Embryonic facial prominence (tissue), 1 donor: ENCODE results near the gene EMC7.
"Not testable (repeated sequence)": the region's sequence is repeated elsewhere in the genome, so short reads cannot be mapped to it uniquely, and the experiment has no call there.

Experiments used
- DNase-seq: peaks from one replicate; pipeline ENCODE4 v3.0.0-alpha.2; 2016; ENCODE audit errors: extremely low spot score

EMC7 gene

GRCh38 chr15:34085746-34086145 is 15.9 kb downstream of the EMC7 start:
- DNase-seq = no peak

GRCh38 chr15:34084086-34084485 is 17.6 kb downstream of the EMC7 start:
- DNase-seq = no peak

- no peak for DNase-seq
These were observed 21.8 kb downstream of the EMC7 start for GRCh38 chr15:34079904-34080303.

GRCh38 chr15:34078900-34079299 is 22.8 kb downstream of the EMC7 start:
- DNase-seq = no peak

- no peak for DNase-seq
These were observed 24.9 kb downstream of the EMC7 start for GRCh38 chr15:34076785-34077184.

GRCh38 chr15:34070003-34070402 is 31.7 kb downstream of the EMC7 start:
- no peak for DNase-seq

- DNase-seq = no peak
These were observed 35.7 kb downstream of the EMC7 start for GRCh38 chr15:34065941-34066340.

GRCh38 chr15:34065261-34065660 is 36.4 kb downstream of the EMC7 start:
- no peak for DNase-seq

- no peak for DNase-seq
These were observed 37.2 kb downstream of the EMC7 start for GRCh38 chr15:34064438-34064837.

- DNase-seq = no peak
These were observed 41.7 kb downstream of the EMC7 start for GRCh38 chr15:34059946-34060345.

- no peak for DNase-seq
These were observed 42.2 kb downstream of the EMC7 start for GRCh38 chr15:34059476-34059875.

GRCh38 chr15:34056911-34057310 is 44.8 kb downstream of the EMC7 start:
- no peak for DNase-seq

- DNase-seq = no peak
These were observed 45.6 kb downstream of the EMC7 start for GRCh38 chr15:34055868-34056595.

- no peak for DNase-seq
These were observed 47.5 kb downstream of the EMC7 start for GRCh38 chr15:34054081-34054707.

GRCh38 chr15:34050385-34050784 is 51.3 kb downstream of the EMC7 start:
- not testable (repeated sequence) for DNase-seq

- no peak for DNase-seq
These were observed 52.5 kb downstream of the EMC7 start for GRCh38 chr15:34049112-34049511.

GRCh38 chr15:34047893-34048775 is 53.5 kb downstream of the EMC7 start:
- DNase-seq = no peak

GRCh38 chr15:34046471-34047145 is 55.1 kb downstream of the EMC7 start:
- DNase-seq = no peak

GRCh38 chr15:34043813-34044212 is 57.8 kb downstream of the EMC7 start:
- no peak for DNase-seq

GRCh38 chr15:34043391-34043790 is 58.3 kb downstream of the EMC7 start:
- DNase-seq = no peak

GRCh38 chr15:34039790-34040113 is 61.9 kb downstream of the EMC7 start:
- no peak for DNase-seq
